ENCODE results near the gene RBBP4.
A peak's percentile ranks its signal among the peaks of the same experiment; 100 is the strongest.
"Not testable (repeated sequence)": the region's sequence is repeated elsewhere in the genome, so short reads cannot be mapped to it uniquely, and the experiment has no call there.

RBBP4 gene

GRCh38 chr1:32639489-32640075 lies 11.4 kb upstream of the RBBP4 start:
- no peak for DNase-seq

DNA sequence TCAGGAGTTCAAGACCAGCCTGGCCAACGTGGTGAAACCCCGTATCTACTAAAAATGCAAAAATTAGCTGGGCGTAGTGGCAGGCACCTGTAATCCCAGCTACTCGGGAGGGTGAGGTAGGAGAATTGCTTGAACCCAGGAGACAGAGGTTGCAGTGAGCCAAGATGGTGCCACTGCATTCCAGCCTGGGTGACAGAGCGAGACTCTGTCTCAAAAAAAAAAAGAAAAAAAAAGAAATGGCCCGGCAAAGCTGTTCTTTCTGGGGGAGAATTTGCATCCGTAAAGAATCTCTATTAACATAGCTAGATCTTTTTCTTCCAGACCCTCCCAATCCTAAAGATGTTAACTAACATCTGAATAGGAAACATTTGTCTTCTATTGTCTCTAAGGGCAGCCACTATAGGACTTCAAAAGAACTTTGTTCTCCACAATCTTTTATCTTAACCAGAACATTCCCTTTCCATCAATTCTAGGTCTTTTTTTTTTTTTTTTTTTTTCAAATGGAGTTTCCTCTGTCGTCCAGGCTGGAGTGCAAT lies 8.6 kb upstream of the RBBP4 start:
- DNase-seq = not testable (repeated sequence)

DNA sequence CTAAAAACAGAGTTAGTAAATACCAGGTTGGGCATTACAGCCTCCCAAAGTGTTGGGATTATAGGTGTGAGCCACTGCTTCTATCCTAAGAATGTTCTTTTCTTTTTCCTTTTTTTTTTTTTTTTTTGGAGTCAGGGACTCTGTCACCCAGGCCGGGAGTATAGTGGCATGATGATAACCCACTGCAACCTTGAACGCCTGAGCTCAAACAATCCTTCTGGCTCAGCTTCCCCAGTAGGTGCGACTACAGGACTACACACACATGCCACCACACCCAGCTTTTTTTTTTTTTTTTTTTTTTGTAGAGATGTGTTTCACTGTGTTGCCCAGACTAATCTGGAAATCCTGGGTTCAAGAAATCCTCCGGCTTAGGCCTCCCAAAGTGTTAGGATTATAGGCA lies 6.6 kb upstream of the RBBP4 start:
- DNase-seq = no peak

GRCh38 chr1:32647308-32648134 lies 3.5 kb upstream of the RBBP4 start:
- DNase-seq = no peak

GRCh38 chr1:32650248-32650751 lies 708 bp upstream of the RBBP4 start, which contains the start of gene ZBTB8OS:
ZBTB8OS (minus strand) TSS chr1:32650550; CDS start chr1:32650529, 21 bp downstream.
- peak; percentile 91 for DNase-seq

- no peak for DNase-seq
These were observed 559 bp downstream of the RBBP4 start for GRCh38 chr1:32651461-32652073.

DNA sequence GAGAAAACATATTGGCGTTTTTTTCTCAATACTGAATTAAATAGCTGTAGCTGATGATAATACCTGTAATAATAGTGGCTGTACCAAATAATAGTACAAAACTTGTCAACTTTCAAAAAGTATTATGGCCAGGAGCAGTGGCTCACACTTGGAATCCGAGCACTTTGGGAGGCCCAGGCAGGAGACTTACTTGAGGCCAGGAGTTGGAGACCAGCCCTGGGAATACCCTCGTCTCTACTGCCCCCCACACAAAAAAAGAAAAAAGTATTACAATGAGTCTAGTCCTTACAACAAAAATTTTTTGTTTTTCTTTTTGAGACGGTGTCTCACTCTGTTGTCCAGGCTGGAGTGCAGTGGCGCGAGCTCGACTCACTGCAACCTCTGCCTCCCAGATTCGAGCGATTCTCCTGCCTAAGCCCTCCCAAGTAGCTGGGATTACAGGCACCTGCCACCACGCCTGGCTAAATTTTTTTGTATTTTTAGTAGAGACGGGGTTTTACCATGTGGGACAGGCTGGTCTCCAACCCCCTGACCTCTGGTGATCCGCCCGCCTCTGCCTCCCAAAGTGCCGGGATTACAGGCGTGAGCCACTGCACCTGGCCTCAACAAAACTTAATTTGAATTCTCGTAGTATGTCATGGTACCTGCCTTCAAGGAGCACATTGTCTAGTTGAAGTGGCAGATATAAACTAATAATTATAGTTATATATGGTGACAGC lies 1.4 kb downstream of the RBBP4 start:
- no peak for DNase-seq

DNA sequence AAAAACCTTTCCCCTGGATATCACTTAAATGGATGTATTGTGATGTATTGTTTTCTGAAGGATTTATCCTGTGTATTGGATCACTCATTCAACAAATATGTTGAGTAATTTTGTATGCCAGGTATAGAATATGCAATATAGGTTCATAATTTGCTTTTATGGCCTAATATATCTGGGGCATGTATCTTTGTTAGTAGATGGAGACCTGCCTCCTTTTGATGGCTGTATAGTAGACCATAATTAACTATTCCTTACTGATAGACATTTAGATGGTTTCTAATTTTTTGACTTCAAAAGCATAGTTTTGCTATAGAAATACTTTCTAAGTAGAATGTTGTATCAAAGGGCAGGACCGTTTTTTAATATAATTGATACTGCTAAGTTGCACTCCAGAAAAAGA lies 8.6 kb downstream of the RBBP4 start:
- no peak for DNase-seq

GRCh38 chr1:32665915-32666314 lies 14.9 kb downstream of the RBBP4 start:
- DNase-seq = no peak

DNA sequence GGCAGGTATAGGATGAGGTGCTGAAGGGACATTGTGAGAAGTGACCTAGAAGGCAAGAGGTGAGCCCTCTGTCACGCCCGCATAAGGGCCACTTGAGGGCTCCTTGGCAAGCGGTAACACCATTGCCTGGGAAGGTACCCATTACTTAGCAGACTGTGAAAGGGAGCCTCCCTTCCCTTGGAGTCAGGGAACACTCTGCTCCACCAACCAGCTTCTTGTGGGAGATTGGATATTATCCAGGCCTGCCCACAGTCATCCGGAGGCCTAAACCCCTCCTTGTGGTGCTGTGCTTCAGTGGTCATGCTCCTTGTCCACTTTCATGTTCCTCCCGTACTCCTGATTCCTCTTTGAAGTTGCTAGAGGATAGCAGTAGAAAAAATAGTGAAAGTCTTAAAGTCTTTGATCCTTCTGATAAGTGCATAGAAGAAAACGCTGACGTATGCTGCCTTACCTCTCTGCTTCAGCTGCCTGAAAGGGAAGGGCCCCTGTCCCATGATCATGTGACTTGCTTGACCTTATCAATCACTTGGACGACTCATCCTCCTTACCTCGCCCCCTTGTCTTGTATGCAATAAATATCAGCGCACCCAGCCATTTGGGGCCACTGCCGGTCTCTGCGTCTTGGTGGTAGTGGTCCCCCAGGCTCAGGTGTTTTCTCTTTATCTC lies 16.0 kb downstream of the RBBP4 start:
- no peak for DNase-seq

DNA sequence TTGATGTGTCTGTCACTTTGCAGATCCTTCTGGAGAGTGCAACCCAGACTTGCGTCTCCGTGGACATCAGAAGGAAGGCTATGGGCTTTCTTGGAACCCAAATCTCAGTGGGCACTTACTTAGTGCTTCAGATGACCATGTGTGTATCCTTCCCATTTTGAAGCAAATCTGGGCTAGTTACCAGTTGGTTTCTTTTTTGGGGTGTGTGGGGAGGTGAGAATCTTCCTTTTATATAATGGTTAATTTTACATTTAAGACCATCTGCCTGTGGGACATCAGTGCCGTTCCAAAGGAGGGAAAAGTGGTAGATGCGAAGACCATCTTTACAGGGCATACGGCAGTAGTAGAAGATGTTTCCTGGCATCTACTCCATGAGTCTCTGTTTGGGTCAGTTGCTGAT lies 17.7 kb downstream of the RBBP4 start:
- DNase-seq = not testable (repeated sequence)

DNA sequence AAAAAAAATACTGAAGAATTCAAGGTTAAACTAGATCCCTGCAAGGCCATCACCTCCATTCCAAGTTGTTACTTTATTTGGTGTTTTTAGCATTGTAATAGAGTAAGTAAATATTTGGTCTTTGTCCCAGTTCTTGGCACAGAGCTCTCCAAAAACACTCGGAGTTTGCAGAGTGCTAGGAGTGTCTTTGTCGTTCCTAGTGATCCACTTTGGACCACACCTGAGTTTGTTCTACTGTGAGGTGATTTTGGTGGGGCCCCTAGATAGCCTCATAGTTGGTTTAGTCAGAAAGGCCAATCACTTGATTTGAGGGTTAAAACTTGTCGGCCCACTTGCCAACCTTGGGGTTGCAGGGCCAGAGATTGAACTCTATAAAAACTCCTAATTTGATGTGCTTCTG lies 25.9 kb downstream of the RBBP4 start:
- no peak for DNase-seq

DNA sequence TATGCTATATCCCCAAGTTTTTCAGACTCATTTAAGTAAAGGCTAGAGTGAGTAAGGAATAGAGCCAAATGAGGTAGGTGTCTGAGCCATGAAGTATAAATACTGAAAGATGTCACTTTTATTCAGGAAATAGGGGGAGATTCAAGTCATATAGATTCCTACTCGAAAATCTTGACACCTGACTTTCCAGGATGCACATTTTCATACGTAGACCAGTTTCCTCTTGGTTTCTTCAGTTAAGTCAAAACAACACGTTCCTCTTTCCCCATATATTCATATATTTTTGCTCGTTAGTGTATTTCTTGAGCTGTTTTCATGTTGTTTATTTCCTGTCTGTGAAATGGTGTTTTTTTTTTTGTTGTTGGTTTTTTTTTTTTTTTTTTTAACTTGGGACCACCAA lies 29.0 kb downstream of the RBBP4 start:
- not testable (repeated sequence) for DNase-seq

DNA sequence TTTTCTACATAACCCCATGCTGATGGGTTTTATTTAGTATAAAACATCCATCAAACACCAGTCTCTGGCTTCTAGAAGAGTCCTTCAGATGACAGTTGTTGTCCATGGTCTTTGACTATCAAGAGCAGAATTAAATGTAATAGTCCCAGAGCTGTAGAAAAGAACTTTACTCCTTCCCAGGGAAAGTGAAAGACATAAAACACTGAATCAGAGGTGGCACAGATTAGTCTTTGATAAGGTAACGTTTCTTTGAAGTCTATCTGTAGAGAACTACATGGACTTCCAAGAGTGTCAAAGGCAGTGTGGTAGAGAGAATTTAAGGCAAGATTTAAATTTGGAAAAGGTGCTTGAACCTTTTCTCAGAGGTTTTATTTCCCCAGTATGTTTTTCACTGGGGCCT lies 29.6 kb downstream of the RBBP4 start:
- DNase-seq = no peak

- no peak for DNase-seq
These were observed 30.5 kb downstream of the RBBP4 start for GRCh38 chr1:32681509-32681908.

DNA sequence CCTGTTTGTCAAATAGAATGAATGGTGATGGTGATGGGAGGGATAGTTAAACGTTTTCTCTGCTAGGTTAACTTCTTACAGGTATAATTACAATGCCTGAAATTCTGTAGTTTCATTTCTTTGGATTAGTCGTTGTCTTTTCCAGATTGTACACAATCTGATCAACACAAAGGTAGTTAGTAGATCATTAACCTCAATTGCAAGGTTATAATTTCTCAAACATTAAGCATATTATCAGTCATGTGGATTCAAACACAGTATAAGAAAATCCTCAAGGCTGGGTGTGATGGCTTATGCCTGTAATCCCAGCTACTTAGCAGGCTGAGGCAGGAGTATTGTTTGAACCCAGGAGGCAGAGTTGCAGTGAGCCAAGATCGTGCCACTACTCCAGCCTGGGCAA lies 31.0 kb downstream of the RBBP4 start:
- DNase-seq = no peak

GRCh38 chr1:32683397-32683796 lies 32.4 kb downstream of the RBBP4 start:
- DNase-seq = no peak

DNA sequence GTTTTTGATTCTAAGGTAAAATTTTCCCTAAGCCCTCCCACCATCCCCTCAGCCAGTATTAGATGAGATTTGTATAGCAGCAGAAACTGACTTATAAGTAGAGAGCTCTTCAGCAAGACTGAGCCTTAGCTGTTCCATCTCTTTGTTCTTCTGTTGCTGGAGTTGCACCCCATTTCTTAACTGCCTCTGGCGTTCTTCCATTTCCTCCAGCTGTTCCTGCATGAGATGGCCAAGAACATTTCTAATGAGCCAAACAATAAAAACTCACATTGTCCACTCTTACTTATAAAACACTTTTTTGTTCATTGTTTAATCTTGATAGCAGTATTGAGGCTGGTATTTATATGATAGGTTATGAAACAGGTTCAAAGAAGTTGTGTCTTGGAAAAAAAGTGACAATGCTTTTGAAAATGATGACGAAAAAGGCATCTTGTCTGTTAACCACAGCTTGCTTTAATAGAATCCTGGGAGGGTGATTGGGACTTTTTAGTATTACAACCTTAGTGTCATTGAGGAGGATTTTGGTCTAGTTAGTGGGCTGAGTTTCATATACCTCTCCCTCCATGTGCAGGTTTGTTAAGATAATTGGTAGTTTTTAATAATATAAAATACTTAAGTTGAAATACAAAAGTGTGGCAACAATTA lies 33.3 kb downstream of the RBBP4 start:
- DNase-seq = no peak

GRCh38 chr1:32685498-32685897 lies 34.5 kb downstream of the RBBP4 start:
- no peak for DNase-seq

DNA sequence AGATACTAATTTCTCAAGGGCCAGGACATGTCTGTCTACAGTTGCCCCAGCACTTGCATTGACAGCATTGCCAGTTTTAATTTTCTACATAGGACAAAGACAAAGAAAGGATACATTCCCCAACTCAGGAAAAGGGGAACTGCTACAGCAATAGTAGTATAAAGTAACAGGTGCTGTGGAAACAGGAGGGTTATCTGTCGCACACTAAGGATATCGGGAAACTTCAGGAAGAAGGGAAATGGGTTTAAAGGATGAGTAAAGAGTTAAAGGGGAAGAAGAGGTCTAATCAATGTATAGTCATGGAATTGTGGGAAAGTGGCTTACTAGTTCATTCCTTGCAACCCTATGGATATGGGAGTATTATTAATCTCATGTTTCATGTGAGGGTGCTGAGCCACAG lies 35.4 kb downstream of the RBBP4 start:
- no peak for DNase-seq

- no peak for DNase-seq
These were observed 42.6 kb downstream of the RBBP4 start for GRCh38 chr1:32693455-32694174.
